HepG2 (cell line): ENCODE results near the gene CDC42EP4. TPM values are rescaled to one million over a fixed set of nuclear protein-coding genes. Genes with fewer than 3 reads are reported as not detected.

Experiments
- AGO1 ChIP-seq: fragments of 200-400 bp; formaldehyde crosslinking; IDR thresholded peaks from 2 replicates; pipeline ENCODE4 v1.6.1; 2017; ENCODE audit warnings: mild to moderate bottlenecking, low read depth, low read length, moderate library complexity; ENCODE audit not compliant: poor library complexity, severe bottlenecking
- AKNA ChIP-seq: sonication (generic); formaldehyde crosslinking; IDR thresholded peaks from 2 replicates; pipeline ENCODE4 v1.4.0; 2020; ENCODE audit warnings: missing genetic modification reagents, borderline replicate concordance
- FOXK1 ChIP-seq: sonication (generic); formaldehyde crosslinking; IDR thresholded peaks from 2 replicates; pipeline ENCODE4 v1.4.0; 2020; ENCODE audit warnings: low read depth, missing genetic modification reagents, borderline replicate concordance
- HES4 ChIP-seq: sonication (generic); formaldehyde crosslinking; IDR thresholded peaks from 2 replicates; pipeline ENCODE4 v1.9.0; 2021; ENCODE audit warnings: mild to moderate bottlenecking, missing genetic modification reagents, borderline replicate concordance
- HOMEZ ChIP-seq: IDR thresholded peaks from 2 replicates; pipeline ENCODE4 v1.6.1; 2016; ENCODE audit warnings: low read depth
- HOXA5 ChIP-seq: sonication (generic); formaldehyde crosslinking; IDR thresholded peaks from 2 replicates; pipeline ENCODE4 v1.4.0; 2020; ENCODE audit warnings: missing genetic modification reagents
- MZF1 ChIP-seq: sonication (generic); formaldehyde crosslinking; IDR thresholded peaks from 2 replicates; pipeline ENCODE4 v1.8.1; 2023; ENCODE audit warnings: mild to moderate bottlenecking, missing genetic modification reagents, borderline replicate concordance
- PHF5A ChIP-seq: IDR thresholded peaks from one replicate; pipeline ENCODE4 v1.6.1; 2018; ENCODE audit warnings: low read depth, missing genetic modification reagents; ENCODE audit not compliant: unreplicated experiment
- SRSF9 ChIP-seq: fragments of 200-400 bp; formaldehyde crosslinking; IDR thresholded peaks from 2 replicates; pipeline ENCODE4 v1.6.1; 2018; ENCODE audit warnings: borderline replicate concordance, mild to moderate bottlenecking, low read depth, low read length; ENCODE audit not compliant: insufficient read depth, poor library complexity, severe bottlenecking
- ZNF407 ChIP-seq: sonication (generic); formaldehyde crosslinking; IDR thresholded peaks from one replicate; pipeline ENCODE4 v1.5.1; 2020; ENCODE audit warnings: mild to moderate bottlenecking, missing genetic modification reagents; ENCODE audit errors: not compliant biosample characterization
- ZNF737 ChIP-seq: sonication (generic); formaldehyde crosslinking; IDR thresholded peaks from 2 replicates; pipeline ENCODE4 v1.5.0; 2020; ENCODE audit warnings: missing genetic modification reagents, mild to moderate bottlenecking, borderline replicate concordance
- ZSCAN30 ChIP-seq: sonication (generic); formaldehyde crosslinking; IDR thresholded peaks from 2 replicates; pipeline ENCODE4 v1.5.0; 2020; ENCODE audit warnings: mild to moderate bottlenecking, missing genetic modification reagents
- polyA plus RNA-seq, 8 experiments: library from polyadenylated mRNA; depleted of rRNA in 3 of 8; stranded (reverse) in 7 of 8; unstranded in 1 of 8; fragments of >200 nt; fragmentation: Illumina TruSeq in 4 of 8; extraction: Trizol in 4 of 8; gene quantifications; 2 replicates each; pipeline versions ENCODE4 v1.2.1 to v1.2.3, GENCODE V29; 2011 to 2016; ENCODE audit warnings: low read depth in 4 of 8, missing spikeins in 1 of 8, mixed read lengths in 1 of 8; ENCODE audit not compliant: insufficient read depth in 1 of 8
- total RNA-seq, 5 experiments: library from RNA; depleted of rRNA; stranded (reverse); fragments of >200 nt; fragmentation: Illumina TruSeq; extraction: Trizol; gene quantifications; 2 replicates each; pipeline ENCODE4 v1.2.3, GENCODE V29; 2016; ENCODE audit warnings: low read depth in 1 of 5

Gene CDC42EP4
- total and polyA plus RNA-seq, 2 of the 13 experiments (the other 11 are each of a cell fraction or from before 2014, with no cell fraction given) = 19.0 to 54.0 TPM

GRCh38 chr17:73308017-73308823 lies 3.6 kb downstream of the CDC42EP4 start (continued):
- TF ChIP-seq AKNA (CRISPR knock-in tag) (no peak), ZNF737 (CRISPR knock-in tag) (no peak), PHF5A (CRISPR knock-in tag) (peak; percentile 75), HOMEZ (CRISPR knock-in tag) (no peak), SRSF9 (no peak), HES4 (peak; percentile 19; the same call in 1 of the 2 replicates), FOXK1 (CRISPR knock-in tag) (peak; percentile 52; the same call in 1 of the 2 replicates), AGO1 (no peak), HOXA5 (CRISPR knock-in tag) (peak; percentile 77), ZSCAN30 (CRISPR knock-in tag) (0 out of 2 replicates have a peak, but pooled peaks have one; percentile 16), MZF1 (CRISPR knock-in tag) (no peak), ZNF407 (CRISPR knock-in tag) (no peak)
